Hepatocyte (in vitro differentiated cells): ENCODE measurements around the gene LIPM. TPM values are rescaled to one million over a fixed set of nuclear protein-coding genes. Genes with fewer than 3 reads are reported as not detected.

Source experiments
- DNase-seq: peaks from one replicate; pipeline ENCODE4 v3.0.0-alpha.2; 2016; ENCODE audit warnings: low spot score
- H2AFZ ChIP-seq: fragments of 200-600 bp; sonication (generic); 2 replicates; pipeline ENCODE4 v1.6.0; 2016; ENCODE audit warnings: antibody characterized with exemption, mild to moderate bottlenecking
- H3K27ac ChIP-seq: fragments of 200-600 bp; sonication (generic); 2 replicates; pipeline ENCODE4 v1.5.1; 2016; ENCODE audit warnings: mild to moderate bottlenecking
- H3K27me3 ChIP-seq: fragments of 200-600 bp; sonication (generic); 2 replicates; pipeline ENCODE4 v1.6.1; 2016
- H3K36me3 ChIP-seq: fragments of 200-600 bp; sonication (generic); replicated peaks from 2 replicates; pipeline ENCODE4 v1.5.1; 2016; ENCODE audit warnings: low read depth; ENCODE audit not compliant: insufficient read depth
- H3K4me1 ChIP-seq: fragments of 200-600 bp; sonication (generic); 2 replicates; pipeline ENCODE4 v1.5.1; 2016; ENCODE audit warnings: mild to moderate bottlenecking, moderate library complexity; ENCODE audit not compliant: insufficient read depth
- H3K4me2 ChIP-seq: fragments of 200-600 bp; sonication (generic); 2 replicates; pipeline ENCODE4 v1.6.0; 2016
- H3K4me3 ChIP-seq: fragments of 200-600 bp; sonication (generic); 2 replicates; pipeline ENCODE4 v1.5.1; 2016; ENCODE audit warnings: mild to moderate bottlenecking
- H3K79me2 ChIP-seq: fragments of 200-600 bp; sonication (generic); 2 replicates; pipeline ENCODE4 v1.6.0; 2017; ENCODE audit warnings: mild to moderate bottlenecking
- H3K9me2 ChIP-seq: fragments of 200-600 bp; sonication (generic); replicated peaks from 2 replicates; pipeline ENCODE4 v1.6.0; 2017; ENCODE audit warnings: mild to moderate bottlenecking; ENCODE audit not compliant: insufficient read depth
- H3K9me3 ChIP-seq: fragments of 200-600 bp; sonication (generic); 2 replicates; pipeline ENCODE4 v1.5.1; 2016; ENCODE audit warnings: low read depth, mild to moderate bottlenecking
- H4K20me1 ChIP-seq: fragments of 200-600 bp; sonication (generic); 2 replicates; pipeline ENCODE4 v1.6.0; 2016; ENCODE audit warnings: mild to moderate bottlenecking; ENCODE audit not compliant: insufficient read depth, poor library complexity, severe bottlenecking
- EZH2 ChIP-seq: fragments of 200-600 bp; sonication (generic); IDR thresholded peaks from 2 replicates; pipeline ENCODE4 v1.6.1; 2016; ENCODE audit warnings: antibody characterized with exemption, mild to moderate bottlenecking, borderline replicate concordance
- EZH2phosphoT487 ChIP-seq: fragments of 200-600 bp; sonication (generic); IDR thresholded peaks from one replicate; pipeline ENCODE4 v1.6.1; 2018; ENCODE audit warnings: antibody characterized with exemption, mild to moderate bottlenecking, low read depth, moderate library complexity; ENCODE audit not compliant: unreplicated experiment, severe bottlenecking
- WGBS: methylation state at CpG from one replicate; pipeline ENCODE4 v1.1.6; 2016; ENCODE audit warnings: low lambda C conversion rate; ENCODE audit errors: missing lambda C conversion rate; 5-methylcytosine and 5-hydroxymethylcytosine counted together
- polyA plus RNA-seq: library from polyadenylated mRNA; unstranded; fragments of >200 nt; fragmentation: Nextera tagmentation; extraction: Ambion mirVana; gene quantifications from 2 replicates; pipeline ENCODE4 v1.2.1, GENCODE V29; 2016
- total RNA-seq: library from RNA; depleted of rRNA; stranded (reverse); fragments of >200 nt; gene quantifications from 2 replicates; pipeline ENCODE4 v1.2.3, GENCODE V29; 2014
- TF ChIP-seq, protein P1 (sequence below): fragments of 200-600 bp; sonication (generic); IDR thresholded peaks from 2 replicates; pipeline ENCODE4 v1.5.1; 2016; ENCODE audit warnings: antibody characterized with exemption, mild to moderate bottlenecking; ENCODE audit not compliant: poor library complexity

Gene LIPM
- total and polyA plus RNA-seq, 2 experiments from 2014 or later = not detected

DNA sequence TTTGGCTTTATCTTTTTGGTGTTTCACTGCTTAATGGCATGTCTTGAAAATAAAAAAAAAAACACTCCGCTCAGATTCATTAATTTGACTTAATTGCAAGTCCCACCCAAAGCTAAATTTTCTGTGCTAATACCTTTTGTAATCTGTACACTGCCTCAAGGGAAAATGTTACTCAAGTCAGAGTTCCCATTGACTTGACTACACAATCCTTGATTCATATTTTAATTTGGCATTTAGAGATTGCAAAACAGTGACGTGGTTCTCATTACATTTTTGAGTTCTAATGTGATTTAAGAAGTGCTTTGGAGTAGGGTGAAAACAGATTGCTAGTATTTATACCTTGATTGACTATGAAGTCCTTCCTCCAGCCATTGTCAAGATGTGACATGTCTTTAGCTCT lies 21.3 kb upstream of the LIPM start:
- Histone ChIP-seq H2AFZ (no peak overlapping the region), H3K36me3 (no peaks in the 10 kb centered on the region), H3K4me3 (no peak overlapping the region), H3K4me2 (no peak overlapping the region), H3K79me2 (no peaks in the 10 kb centered on the region), H4K20me1 (no peaks in the 10 kb centered on the region), H3K27ac (no peak overlapping the region), H3K4me1 (no peaks in the 10 kb centered on the region), H3K9me2 (no peaks in the 10 kb centered on the region), H3K27me3 (no peaks in the 10 kb centered on the region), H3K9me3 (no peaks in the 10 kb centered on the region)
- TF ChIP-seq EZH2 (no peak), EZH2phosphoT487 (no peak)
- TF ChIP-seq, protein P1, sequence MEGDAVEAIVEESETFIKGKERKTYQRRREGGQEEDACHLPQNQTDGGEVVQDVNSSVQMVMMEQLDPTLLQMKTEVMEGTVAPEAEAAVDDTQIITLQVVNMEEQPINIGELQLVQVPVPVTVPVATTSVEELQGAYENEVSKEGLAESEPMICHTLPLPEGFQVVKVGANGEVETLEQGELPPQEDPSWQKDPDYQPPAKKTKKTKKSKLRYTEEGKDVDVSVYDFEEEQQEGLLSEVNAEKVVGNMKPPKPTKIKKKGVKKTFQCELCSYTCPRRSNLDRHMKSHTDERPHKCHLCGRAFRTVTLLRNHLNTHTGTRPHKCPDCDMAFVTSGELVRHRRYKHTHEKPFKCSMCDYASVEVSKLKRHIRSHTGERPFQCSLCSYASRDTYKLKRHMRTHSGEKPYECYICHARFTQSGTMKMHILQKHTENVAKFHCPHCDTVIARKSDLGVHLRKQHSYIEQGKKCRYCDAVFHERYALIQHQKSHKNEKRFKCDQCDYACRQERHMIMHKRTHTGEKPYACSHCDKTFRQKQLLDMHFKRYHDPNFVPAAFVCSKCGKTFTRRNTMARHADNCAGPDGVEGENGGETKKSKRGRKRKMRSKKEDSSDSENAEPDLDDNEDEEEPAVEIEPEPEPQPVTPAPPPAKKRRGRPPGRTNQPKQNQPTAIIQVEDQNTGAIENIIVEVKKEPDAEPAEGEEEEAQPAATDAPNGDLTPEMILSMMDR = no peak
- no peak for DNase-seq
- 78% methylated on average over 2 of the region's 2 CpGs for WGBS

GRCh38 chr10:88782222-88782621 lies 20.3 kb upstream of the LIPM start:
- no peaks in the 10 kb centered on the region for H3K9me3 ChIP-seq
- DNase-seq = no peak
- no peak overlapping the region for H3K27ac ChIP-seq
- no peaks in the 10 kb centered on the region for H3K27me3 ChIP-seq
- TF ChIP-seq EZH2phosphoT487 (no peak), EZH2 (no peak)
- TF ChIP-seq, protein P1 = no peak
- H4K20me1 ChIP-seq = no peaks in the 10 kb centered on the region
- H3K36me3 ChIP-seq = no peaks in the 10 kb centered on the region
- H3K4me3 ChIP-seq = no peak overlapping the region
- no peaks in the 10 kb centered on the region for H3K4me1 ChIP-seq
- WGBS = 96% methylated on average over 3 of the region's 3 CpGs
- H2AFZ ChIP-seq = no peak overlapping the region
- H3K9me2 ChIP-seq = no peaks in the 10 kb centered on the region
- no peaks in the 10 kb centered on the region for H3K79me2 ChIP-seq
- H3K4me2 ChIP-seq = no peak overlapping the region

GRCh38 chr10:88783724-88784123 lies 18.8 kb upstream of the LIPM start:
- no peak for TF ChIP-seq EZH2phosphoT487
- no peak for TF ChIP-seq EZH2
- TF ChIP-seq, protein P1 = no peak
- no peaks in the 10 kb centered on the region for H3K9me2 ChIP-seq
- H3K4me1 ChIP-seq = no peaks in the 10 kb centered on the region
- H4K20me1 ChIP-seq = no peaks in the 10 kb centered on the region
- no peak overlapping the region for H3K4me3 ChIP-seq
- H3K79me2 ChIP-seq = no peaks in the 10 kb centered on the region
- 82% methylated on average over 3 of the region's 3 CpGs for WGBS
- DNase-seq = no peak
- H3K9me3 ChIP-seq = no peaks in the 10 kb centered on the region
- H2AFZ ChIP-seq = no peak overlapping the region
- no peaks in the 10 kb centered on the region for H3K27me3 ChIP-seq
- no peak overlapping the region for H3K27ac ChIP-seq
- no peaks in the 10 kb centered on the region for H3K36me3 ChIP-seq
- H3K4me2 ChIP-seq = no peak overlapping the region
